Neutrophil (primary cell): ENCODE results near the gene RALGAPA2.

Experiments used
- H3K27ac ChIP-seq: fragments of 200-600 bp; sonication (generic); 2 replicates; pipeline ENCODE4 v1.5.1; 2016; ENCODE audit warnings: mild to moderate bottlenecking, moderate library complexity
- H3K27me3 ChIP-seq: fragments of 200-600 bp; sonication (generic); 2 replicates; pipeline ENCODE4 v1.6.0; 2016; ENCODE audit warnings: mild to moderate bottlenecking
- H3K36me3 ChIP-seq: fragments of 200-600 bp; sonication (generic); 2 replicates; pipeline ENCODE4 v1.5.1; 2017
- H3K4me1 ChIP-seq, 2 experiments: fragments of 200-600 bp in 1 of 2; sonication (generic) in 1 of 2; 1 replicate in 1 of 2; 2 replicates in 1 of 2; pipeline versions ENCODE4 v1.5.1 to v1.6.1; 2013 to 2016; ENCODE audit warnings: low read depth in 1 of 2, low read length in 1 of 2, mild to moderate bottlenecking in 1 of 2, moderate library complexity in 1 of 2; ENCODE audit not compliant: control insufficient read depth in 1 of 2, insufficient read depth in 1 of 2
- H3K4me3 ChIP-seq, 2 experiments: fragments of 200-600 bp in 1 of 2; sonication (generic) in 1 of 2; 1 replicate in 1 of 2; 2 replicates in 1 of 2; pipeline ENCODE4 v1.5.1; 2013 to 2016; ENCODE audit warnings: low read depth in 1 of 2, low read length in 1 of 2, mild to moderate bottlenecking in 1 of 2, moderate library complexity in 1 of 2
- H3K9me3 ChIP-seq: fragments of 200-600 bp; sonication (generic); 2 replicates; pipeline ENCODE4 v1.5.1; 2016
- TF ChIP-seq, protein P1 (sequence below): fragments of 200-600 bp; sonication (generic); IDR thresholded peaks from 2 replicates; pipeline ENCODE4 v1.5.1; 2016; ENCODE audit warnings: antibody characterized with exemption

Gene RALGAPA2

DNA sequence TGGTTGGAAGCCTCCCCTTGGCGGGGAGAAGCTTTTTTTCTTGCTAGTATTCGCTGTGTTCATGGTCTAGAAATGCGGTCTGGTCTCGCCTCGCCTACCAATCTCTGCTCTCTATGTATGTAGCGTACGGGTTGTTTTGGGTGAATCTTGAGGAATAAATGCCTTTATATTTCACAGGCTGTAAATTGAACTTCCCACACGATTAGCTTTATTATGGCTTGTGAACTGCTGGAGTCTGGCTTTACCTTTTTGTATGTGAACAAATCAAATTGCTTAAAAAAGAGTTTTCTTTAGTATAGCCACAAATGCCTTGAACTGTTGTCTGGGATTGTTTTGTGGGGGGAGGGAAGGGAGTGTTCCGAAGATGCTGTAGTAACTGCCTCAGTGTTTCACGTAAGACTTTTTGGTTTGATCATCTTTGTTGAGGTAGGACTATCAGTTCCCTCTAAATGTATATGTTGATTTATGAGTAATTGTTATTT, 342.3 kb downstream of the RALGAPA2 start:
- H3K36me3 ChIP-seq = no peaks in the 10 kb centered on the region
- H3K4me3 ChIP-seq = no peak overlapping the region
- H3K27ac ChIP-seq = no peak overlapping the region
- TF ChIP-seq, protein P1, sequence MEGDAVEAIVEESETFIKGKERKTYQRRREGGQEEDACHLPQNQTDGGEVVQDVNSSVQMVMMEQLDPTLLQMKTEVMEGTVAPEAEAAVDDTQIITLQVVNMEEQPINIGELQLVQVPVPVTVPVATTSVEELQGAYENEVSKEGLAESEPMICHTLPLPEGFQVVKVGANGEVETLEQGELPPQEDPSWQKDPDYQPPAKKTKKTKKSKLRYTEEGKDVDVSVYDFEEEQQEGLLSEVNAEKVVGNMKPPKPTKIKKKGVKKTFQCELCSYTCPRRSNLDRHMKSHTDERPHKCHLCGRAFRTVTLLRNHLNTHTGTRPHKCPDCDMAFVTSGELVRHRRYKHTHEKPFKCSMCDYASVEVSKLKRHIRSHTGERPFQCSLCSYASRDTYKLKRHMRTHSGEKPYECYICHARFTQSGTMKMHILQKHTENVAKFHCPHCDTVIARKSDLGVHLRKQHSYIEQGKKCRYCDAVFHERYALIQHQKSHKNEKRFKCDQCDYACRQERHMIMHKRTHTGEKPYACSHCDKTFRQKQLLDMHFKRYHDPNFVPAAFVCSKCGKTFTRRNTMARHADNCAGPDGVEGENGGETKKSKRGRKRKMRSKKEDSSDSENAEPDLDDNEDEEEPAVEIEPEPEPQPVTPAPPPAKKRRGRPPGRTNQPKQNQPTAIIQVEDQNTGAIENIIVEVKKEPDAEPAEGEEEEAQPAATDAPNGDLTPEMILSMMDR = no peak
- peaks cover 100% of the 10 kb centered on the region for H3K27me3 ChIP-seq
- no peaks in the 10 kb centered on the region for H3K9me3 ChIP-seq
- H3K4me1 ChIP-seq = peaks cover 4 to 11% of the 10 kb centered on the region in 2 experiments

DNA sequence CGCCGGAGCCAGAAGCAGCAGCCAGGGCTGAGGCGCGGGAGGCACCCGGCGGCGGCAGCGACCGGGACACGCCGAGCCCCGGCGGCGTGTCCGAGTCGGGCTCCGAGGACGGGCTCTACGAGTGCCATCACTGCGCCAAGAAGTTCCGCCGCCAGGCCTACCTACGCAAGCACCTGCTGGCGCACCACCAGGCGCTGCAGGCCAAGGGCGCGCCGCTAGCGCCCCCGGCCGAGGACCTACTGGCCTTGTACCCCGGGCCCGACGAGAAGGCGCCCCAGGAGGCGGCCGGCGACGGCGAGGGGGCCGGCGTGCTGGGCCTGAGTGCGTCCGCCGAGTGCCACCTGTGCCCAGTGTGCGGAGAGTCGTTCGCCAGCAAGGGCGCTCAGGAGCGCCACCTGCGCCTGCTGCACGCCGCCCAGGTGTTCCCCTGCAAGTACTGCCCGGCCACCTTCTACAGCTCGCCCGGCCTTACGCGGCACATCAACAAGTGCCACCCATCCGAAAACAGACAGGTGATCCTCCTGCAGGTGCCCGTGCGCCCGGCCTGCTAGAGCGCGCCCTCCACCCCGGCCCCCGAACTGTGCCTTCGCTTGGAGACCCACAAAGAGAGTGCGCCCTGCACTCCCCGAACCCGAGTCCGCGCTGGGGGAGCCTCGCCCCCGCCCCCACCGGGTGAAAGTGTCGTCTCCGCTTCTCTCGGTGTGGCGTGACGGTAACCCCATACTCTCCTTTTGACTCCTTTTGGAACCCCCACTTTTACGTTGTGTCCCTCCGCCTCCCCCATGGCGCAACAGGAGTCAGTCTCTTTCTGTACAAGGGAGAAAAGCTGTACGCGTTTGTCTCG, 343.0 kb downstream of the RALGAPA2 start:
- H3K4me3 ChIP-seq = no peak overlapping the region
- H3K9me3 ChIP-seq = no peaks in the 10 kb centered on the region
- H3K27ac ChIP-seq = no peak overlapping the region
- TF ChIP-seq, protein P1 = no peak
- no peaks in the 10 kb centered on the region for H3K36me3 ChIP-seq
- peaks cover 4 to 12% of the 10 kb centered on the region in 2 experiments for H3K4me1 ChIP-seq
- H3K27me3 ChIP-seq = peaks cover 100% of the 10 kb centered on the region

DNA sequence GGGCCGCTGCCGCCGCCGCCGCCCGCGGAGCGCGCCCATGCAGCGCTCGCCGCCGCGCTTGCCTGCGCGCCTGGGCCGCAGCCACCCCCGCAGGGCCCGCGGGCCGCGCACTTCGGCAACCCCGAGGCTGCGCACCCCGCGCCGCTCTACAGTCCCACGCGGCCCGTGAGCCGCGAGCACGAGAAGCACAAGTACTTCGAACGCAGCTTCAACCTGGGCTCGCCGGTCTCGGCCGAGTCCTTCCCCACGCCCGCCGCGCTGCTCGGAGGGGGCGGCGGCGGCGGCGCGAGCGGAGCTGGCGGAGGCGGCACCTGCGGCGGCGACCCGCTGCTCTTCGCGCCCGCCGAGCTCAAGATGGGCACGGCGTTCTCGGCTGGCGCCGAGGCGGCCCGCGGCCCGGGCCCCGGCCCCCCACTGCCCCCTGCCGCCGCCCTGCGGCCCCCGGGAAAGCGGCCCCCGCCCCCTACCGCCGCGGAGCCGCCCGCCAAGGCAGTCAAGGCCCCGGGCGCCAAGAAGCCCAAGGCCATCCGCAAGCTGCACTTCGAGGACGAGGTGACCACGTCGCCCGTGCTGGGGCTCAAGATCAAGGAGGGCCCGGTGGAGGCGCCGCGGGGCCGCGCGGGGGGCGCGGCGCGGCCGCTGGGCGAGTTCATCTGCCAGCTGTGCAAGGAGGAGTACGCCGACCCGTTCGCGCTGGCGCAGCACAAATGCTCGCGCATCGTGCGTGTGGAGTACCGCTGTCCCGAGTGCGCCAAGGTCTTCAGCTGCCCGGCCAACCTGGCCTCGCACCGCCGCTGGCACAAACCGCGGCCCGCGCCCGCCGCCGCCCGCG, 343.8 kb downstream of the RALGAPA2 start:
- Histone ChIP-seq H3K4me3 (no peak overlapping the region), H3K36me3 (no peaks in the 10 kb centered on the region), H3K4me1 (peaks cover 4 to 18% of the 10 kb centered on the region in 2 experiments), H3K27me3 (peaks cover 100% of the 10 kb centered on the region), H3K9me3 (no peaks in the 10 kb centered on the region), H3K27ac (no peak overlapping the region)
- TF ChIP-seq, protein P1 = no peak

GRCh38 chr20:20367575-20368417, 344.6 kb downstream of the RALGAPA2 start, which contains the start of gene INSM1:
INSM1 (plus strand) TSS chr20:20368104; CDS start chr20:20368268, 164 bp downstream.
- Histone ChIP-seq H3K4me1 (peaks cover 4 to 18% of the 10 kb centered on the region in 2 experiments), H3K4me3 (peak within 1 kb of the TSS in 1 of 2 experiments; percentile 45), H3K9me3 (no peaks in the 10 kb centered on the region), H3K27me3 (peaks cover 100% of the 10 kb centered on the region), H3K27ac (no peak within 1 kb of the TSS), H3K36me3 (no peaks in the 10 kb centered on the region)
- TF ChIP-seq, protein P1 = no peak
